ENCODE results near the gene SNTA1. TPM values are rescaled to one million over a fixed set of nuclear protein-coding genes. Genes with fewer than 3 reads are reported as not detected.

SNTA1 gene
- polyA plus RNA-seq, 1 of the 3 experiments (the other 2 are of a cell fraction), result 11.2 TPM

DNA sequence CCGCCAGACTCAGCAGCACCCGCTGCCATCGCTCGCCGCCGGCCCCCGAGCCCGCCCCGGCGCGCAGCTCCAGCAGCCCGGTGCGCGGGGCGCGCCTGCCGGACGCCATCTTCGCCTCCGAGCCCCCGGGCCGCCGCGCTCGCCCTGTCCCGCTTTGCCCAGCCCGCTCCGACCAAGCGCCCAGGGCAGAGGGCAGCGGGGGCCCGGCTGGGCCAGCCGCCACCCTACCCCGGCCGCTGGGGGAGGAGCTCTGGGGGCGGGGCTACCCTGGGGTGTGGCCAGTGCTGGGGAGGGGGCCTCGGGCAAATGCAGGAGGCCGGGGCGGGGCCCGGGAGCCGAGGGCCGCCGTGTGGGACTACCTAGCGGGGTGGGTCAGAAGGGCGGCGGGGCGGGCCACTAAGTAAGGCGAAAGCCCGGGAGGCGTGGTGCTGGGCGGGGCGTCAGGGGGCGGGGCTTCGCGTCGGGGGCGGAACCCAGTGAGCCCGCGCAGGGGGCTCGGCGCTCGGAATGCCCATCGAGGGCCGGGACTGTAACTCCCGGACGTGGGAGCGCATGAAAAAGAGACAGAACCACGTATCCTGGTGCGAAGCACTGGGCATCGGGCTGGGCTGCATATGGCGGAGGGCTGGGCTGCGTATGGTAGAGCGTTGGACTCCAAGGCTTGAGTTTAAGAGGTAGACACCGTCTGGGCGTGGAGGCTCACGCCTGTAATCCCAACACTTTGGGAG lies at the start of gene SNTA1 (continued):
- TF ChIP-seq, protein P1, sequence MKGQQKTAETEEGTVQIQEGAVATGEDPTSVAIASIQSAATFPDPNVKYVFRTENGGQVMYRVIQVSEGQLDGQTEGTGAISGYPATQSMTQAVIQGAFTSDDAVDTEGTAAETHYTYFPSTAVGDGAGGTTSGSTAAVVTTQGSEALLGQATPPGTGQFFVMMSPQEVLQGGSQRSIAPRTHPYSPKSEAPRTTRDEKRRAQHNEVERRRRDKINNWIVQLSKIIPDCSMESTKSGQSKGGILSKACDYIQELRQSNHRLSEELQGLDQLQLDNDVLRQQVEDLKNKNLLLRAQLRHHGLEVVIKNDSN (IDR thresholded peaks at IDR 0.05; ENCODE audit: borderline replicate concordance, low read depth), result no peak
- TF ChIP-seq TAF1 (IDR thresholded peaks at IDR 0.05; ENCODE audit: borderline replicate concordance, low read depth, low read length), result 0 out of 2 replicates have a peak, but pooled peaks have one; percentile 29
- no peak for TF ChIP-seq JUND (IDR thresholded peaks at IDR 0.05)

DNA sequence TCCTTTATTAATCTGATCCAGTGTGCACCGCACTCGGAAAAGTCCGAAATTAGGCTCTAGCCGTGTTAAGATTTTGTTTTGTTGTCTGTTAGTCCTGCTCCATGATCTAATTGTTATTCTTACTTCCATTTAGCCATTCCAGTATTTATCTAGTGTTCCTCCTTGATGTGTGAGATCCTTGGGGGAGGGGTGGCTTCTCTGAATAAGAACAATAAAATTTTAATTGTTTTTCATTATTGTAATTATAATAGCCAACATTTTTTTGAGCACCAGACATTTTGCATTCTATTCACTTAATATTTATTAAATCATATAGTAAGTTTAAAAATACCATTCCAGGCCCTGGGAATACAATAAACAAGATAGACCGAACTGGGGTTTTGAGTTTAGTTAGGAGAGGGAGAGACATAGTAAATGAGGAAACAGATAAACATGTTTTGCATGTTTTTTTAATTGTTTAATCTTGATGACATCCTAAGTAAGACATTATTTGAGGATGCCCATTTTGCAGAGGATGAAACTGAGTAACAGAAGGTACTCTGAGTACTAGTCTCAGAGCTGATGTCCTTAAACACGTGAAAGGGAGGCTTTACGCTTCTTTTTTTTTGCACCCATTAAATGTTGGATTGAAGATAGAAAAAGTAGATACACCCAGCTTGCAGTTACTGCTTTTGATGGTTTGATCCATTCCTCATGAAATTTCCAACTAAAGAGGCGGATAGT lies 47.5 kb upstream of the SNTA1 start:
- Histone ChIP-seq H3K4me3 (ENCODE audit: low read depth in 2 of 2, low read length in 1 of 2) (peak overlapping the region; percentile 66 to 84), H3F3A (replicated peaks; ENCODE audit: insufficient read depth) (no peaks in the 10 kb centered on the region), H4K20me1 (ENCODE audit: insufficient read depth) (peaks cover 9% of the 10 kb centered on the region; the same call in 1 of the 2 replicates), H3K9me3 (no peaks in the 10 kb centered on the region), H3K27me3 (ENCODE audit: insufficient read depth) (no peaks in the 10 kb centered on the region), H3K9me2 (no peaks in the 10 kb centered on the region), H3K9ac (peak overlapping the region; percentile 86), H3K4me2 (peak overlapping the region; percentile 81), H3K79me2 (ENCODE audit: insufficient read depth) (peaks cover 55% of the 10 kb centered on the region), H3K36me3 (replicated peaks in 1 of 2; ENCODE audit: control insufficient read depth in 1 of 2, insufficient read depth in 2 of 2, low read length in 1 of 2) (peaks cover 0 to 7% of the 10 kb centered on the region in 2 experiments), H2AFZ (ENCODE audit: low read depth) (peak overlapping the region; percentile 54), H3K4me1 (ENCODE audit: control insufficient read depth in 1 of 2, insufficient read depth in 2 of 2, low read depth in 1 of 2, low read length in 1 of 2) (peaks cover 2 to 3% of the 10 kb centered on the region in 2 experiments; a peak in 2 of 4 replicates), H3K27ac (ENCODE audit: low read depth in 2 of 2, low read length in 1 of 2) (peak overlapping the region; percentile 71 to 74; a peak in 2 of 4 replicates)
- TF ChIP-seq SIN3A (IDR thresholded peaks at IDR 0.05; ENCODE audit: borderline replicate concordance, low read depth, low read length) (no peak), NRF1 (IDR thresholded peaks at IDR 0.05; ENCODE audit: low read depth, low read length) (no peak), MEF2A (IDR thresholded peaks at IDR 0.05; ENCODE audit: borderline replicate concordance, low read depth) (no peak), RFX5 (IDR thresholded peaks at IDR 0.05; ENCODE audit: low read length) (no peak)
- TF ChIP-seq, protein P2, sequence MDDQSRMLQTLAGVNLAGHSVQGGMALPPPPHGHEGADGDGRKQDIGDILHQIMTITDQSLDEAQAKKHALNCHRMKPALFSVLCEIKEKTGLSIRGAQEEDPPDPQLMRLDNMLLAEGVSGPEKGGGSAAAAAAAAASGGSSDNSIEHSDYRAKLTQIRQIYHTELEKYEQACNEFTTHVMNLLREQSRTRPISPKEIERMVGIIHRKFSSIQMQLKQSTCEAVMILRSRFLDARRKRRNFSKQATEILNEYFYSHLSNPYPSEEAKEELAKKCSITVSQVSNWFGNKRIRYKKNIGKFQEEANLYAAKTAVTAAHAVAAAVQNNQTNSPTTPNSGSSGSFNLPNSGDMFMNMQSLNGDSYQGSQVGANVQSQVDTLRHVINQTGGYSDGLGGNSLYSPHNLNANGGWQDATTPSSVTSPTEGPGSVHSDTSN (IDR thresholded peaks at IDR 0.05), result no peak
- ChIA-PET CTCF (interaction anchor here (1.3 kb wide), 1 partner anchor 34 kb away, joined by 3 read pairs; no protein-coding TSS in a partner anchor), POLR2A (interaction anchor here (1.1 to 2.1 kb wide), 3 partner anchors 10 to 88 kb away, joined by 3 to 11 read pairs (median 11); no protein-coding TSS in a partner anchor)
- 44% methylated on average over 8 of the region's 8 CpGs for WGBS (ENCODE audit: low lambda C conversion rate)
- no peak for DNase-seq

Measured in SK-N-SH (cell line).